Epithelial cell of esophagus (primary cell): ENCODE results near the gene MMRN1.

Experiments used
- DNase-seq: peaks from one replicate; pipeline ENCODE4 v3.0.0; 2010; ENCODE audit warnings: low read depth
- H3K4me3 ChIP-seq: 2 replicates; pipeline ENCODE4 v1.5.1; 2011; ENCODE audit warnings: mild to moderate bottlenecking, low read length, control low read depth
- TF ChIP-seq, protein P1 (sequence below): IDR thresholded peaks from 2 replicates; pipeline ENCODE4 v1.5.1; 2011; ENCODE audit warnings: low read depth, mild to moderate bottlenecking, low read length, control low read depth, inconsistent platforms; ENCODE audit not compliant: insufficient read depth; ENCODE audit errors: missing control alignments

The MMRN1 gene

DNA sequence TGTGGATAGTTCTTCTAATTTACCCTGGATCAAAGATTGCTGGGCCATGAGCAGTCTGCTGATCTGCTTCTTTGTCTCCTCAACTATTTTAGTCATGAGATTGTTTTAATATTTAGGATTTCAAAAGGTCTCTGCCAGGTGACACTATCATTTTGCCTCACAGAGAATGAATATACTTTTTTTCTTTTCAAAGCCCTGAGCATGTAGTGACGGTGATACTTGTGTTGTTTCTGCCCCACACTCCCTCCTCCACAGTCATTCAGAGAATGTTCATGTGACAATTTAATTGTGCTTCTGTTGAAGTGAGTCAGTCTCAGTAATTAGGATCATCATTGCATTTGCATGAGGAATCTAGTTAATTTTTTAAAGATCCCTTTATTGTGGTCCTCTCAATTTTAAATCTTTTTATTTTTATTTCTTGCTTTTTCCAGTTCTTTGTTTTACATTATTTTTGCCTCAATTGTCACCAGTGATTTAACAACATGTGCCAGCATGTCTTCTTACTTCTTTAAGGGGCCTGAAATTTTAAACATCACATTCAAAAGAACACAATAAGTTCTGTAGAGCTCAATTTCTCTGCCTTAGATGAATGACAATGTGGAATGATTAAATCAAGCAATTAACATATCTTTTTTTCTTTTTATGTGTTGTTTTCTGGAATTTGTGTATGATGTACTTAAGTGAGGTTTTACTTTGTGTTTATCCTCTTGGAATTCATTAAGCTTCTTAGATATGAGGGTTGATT lies 12.3 kb downstream of the MMRN1 start:
- no peak overlapping the region for H3K4me3 ChIP-seq
- DNase-seq, result peak; percentile 13
- TF ChIP-seq, protein P1, sequence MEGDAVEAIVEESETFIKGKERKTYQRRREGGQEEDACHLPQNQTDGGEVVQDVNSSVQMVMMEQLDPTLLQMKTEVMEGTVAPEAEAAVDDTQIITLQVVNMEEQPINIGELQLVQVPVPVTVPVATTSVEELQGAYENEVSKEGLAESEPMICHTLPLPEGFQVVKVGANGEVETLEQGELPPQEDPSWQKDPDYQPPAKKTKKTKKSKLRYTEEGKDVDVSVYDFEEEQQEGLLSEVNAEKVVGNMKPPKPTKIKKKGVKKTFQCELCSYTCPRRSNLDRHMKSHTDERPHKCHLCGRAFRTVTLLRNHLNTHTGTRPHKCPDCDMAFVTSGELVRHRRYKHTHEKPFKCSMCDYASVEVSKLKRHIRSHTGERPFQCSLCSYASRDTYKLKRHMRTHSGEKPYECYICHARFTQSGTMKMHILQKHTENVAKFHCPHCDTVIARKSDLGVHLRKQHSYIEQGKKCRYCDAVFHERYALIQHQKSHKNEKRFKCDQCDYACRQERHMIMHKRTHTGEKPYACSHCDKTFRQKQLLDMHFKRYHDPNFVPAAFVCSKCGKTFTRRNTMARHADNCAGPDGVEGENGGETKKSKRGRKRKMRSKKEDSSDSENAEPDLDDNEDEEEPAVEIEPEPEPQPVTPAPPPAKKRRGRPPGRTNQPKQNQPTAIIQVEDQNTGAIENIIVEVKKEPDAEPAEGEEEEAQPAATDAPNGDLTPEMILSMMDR, result no peak

DNA sequence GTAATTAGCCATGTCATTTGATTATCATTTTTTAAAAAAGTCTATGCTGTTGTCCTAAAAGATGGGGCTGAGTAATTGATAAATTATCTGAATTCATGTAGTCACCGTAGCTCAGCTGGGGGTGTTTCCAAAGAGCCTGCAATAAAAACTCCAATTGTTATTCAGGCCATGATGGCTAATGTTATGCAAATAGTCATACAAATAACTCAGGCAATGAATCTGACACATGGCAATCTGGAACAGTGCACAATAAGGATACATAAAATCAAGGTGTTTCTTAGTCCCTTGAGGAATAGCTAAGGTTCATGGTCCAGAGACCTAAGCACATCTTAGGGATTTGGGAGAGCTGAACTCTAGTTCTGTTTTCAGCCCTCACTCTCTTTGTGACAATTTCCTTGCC lies 15.2 kb downstream of the MMRN1 start:
- TF ChIP-seq, protein P1, result no peak
- no peak overlapping the region for H3K4me3 ChIP-seq
- no peak for DNase-seq

DNA sequence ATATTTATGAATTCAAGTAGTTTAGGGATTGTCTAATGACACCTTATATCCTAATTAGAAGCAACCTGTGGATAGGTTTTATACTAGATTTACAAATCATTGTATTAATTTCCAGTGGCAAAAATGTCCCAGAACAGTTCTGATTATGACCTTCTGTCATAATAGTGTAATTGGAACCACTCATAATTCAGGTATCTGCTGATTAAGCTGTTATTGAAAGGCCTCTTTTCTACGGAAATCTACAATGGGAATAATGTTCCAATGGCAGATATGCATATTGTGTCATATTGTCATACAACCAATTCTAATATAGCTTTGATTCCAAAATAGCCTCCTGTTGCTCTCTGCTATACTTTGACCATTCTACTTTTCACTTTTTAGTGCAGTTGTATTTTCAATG lies 19.0 kb downstream of the MMRN1 start:
- H3K4me3 ChIP-seq, result no peak overlapping the region
- TF ChIP-seq, protein P1, result no peak
- DNase-seq, result no peak

DNA sequence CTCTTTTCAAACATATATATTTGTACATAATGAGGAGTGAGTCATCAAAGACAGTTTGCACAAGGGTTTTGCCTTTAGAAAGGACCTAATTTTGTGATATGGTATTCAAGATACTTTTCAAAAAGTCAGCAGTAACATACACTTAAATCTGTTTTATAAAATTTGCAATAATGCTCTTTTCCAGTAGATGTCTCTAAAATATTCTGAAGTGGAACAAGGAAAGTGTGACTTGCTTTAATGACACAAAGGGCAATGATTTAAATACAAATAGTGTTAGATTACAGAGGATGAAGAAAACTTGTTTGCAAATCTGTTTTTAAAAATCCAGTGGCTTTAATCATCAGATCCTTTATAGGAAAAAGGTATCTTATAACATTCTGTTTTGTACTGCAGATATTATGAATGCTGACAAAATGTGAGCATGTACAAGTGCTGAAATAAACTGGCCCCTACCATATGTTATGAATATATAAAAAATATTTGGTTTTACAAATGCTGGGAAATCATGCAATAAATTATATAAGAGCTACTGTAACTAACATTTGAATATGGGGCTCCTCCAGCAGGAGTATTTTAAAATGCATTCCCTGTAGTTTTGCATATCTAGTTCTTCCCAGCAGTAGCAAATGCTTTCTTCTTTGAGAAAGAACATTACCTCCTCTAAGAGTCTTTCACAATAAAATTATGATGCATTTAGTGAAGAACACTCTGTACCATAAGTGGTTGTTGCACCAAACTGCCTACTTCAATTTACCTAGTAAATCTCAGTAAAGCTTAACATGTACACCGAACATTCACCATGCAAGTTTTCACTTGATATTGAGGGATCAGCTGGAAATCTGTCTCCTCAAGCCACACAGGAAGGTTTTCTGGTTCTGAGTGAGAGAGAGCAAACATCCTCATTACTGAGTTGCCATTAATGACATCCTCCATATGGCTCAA lies 20.2 kb downstream of the MMRN1 start:
- no peak for DNase-seq
- TF ChIP-seq, protein P1, result no peak
- no peak overlapping the region for H3K4me3 ChIP-seq

DNA sequence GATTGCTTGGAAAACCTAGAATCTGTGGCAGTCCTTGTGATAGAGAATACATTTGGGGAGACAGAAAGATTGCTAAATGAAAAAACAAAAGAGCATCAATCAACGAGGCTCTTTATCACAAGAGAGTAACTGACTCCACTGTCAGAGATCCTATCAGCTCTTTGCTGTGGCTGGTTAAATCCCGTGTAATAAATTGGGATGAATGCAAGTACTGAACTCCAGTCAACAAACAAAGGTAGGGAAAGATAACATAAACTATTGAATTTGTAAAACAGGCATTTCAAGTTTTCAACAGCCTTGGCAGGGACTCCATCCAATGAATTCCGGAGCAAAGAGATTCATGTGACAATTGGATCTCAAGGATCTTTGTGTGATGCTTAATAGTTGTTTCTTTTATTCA lies 21.3 kb downstream of the MMRN1 start:
- no peak overlapping the region for H3K4me3 ChIP-seq
- TF ChIP-seq, protein P1, result no peak
- DNase-seq, result no peak

DNA sequence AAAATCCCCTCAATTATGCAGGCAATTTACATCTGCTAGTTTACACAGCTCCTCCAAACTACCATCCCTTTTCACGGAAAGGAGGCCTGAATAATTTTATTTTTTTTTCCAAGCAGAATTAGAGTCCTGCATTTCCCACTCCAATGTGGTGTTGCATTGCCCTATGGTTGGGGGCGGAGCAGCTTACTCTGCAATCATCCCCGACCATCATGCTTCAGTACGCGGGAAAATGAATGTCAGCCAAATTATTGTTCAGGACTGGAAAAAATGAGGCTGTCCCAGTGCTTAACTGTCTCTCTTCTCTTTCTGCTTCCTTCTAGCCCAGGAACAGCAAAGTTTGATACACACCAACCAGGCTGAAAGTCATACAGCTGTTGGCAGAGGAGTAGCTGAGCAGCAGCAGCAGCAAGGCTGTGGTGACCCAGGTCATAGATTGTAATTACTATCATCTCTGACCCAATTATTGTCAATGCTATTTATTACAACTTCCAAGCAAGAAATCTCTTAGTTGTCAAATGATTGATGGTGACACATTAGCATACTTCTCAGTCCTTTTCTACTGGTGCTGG lies 28.3 kb downstream of the MMRN1 start:
- TF ChIP-seq, protein P1, result no peak
- H3K4me3 ChIP-seq, result no peak overlapping the region
- DNase-seq, result no peak
